ENCODE results near the gene KYNU.
"Not testable (repeated sequence)": the region's sequence is repeated elsewhere in the genome, so short reads cannot be mapped to it uniquely, and the experiment has no call there.

KYNU gene

GRCh38 chr2:143034292-143035074, 157.0 kb downstream of the KYNU start:
- peak; percentile 63 for DNase-seq

- no peak for DNase-seq
These were observed 174.0 kb downstream of the KYNU start for GRCh38 chr2:143051465-143051864.

GRCh38 chr2:143053437-143053836, 176.0 kb downstream of the KYNU start:
- not testable (repeated sequence) for DNase-seq

- DNase-seq = no peak
These were observed 179.1 kb downstream of the KYNU start for GRCh38 chr2:143056550-143056949.

- DNase-seq = no peak
These were observed 181.4 kb downstream of the KYNU start for GRCh38 chr2:143058851-143059250.

- no peak for DNase-seq
These were observed 186.2 kb downstream of the KYNU start for GRCh38 chr2:143063612-143064200.

- DNase-seq = no peak
These were observed 190.6 kb downstream of the KYNU start for GRCh38 chr2:143068094-143068493.

- no peak for DNase-seq
These were observed 191.0 kb downstream of the KYNU start for GRCh38 chr2:143068509-143068908.

- DNase-seq = no peak
These were observed 193.2 kb downstream of the KYNU start for GRCh38 chr2:143070704-143071103.

- DNase-seq = no peak
These were observed 193.9 kb downstream of the KYNU start for GRCh38 chr2:143071185-143071876.

- DNase-seq = not testable (repeated sequence)
These were observed 197.4 kb downstream of the KYNU start for GRCh38 chr2:143074913-143075312.

- DNase-seq = no peak
These were observed 198.2 kb downstream of the KYNU start for GRCh38 chr2:143075711-143076110.

GRCh38 chr2:143078104-143078503, 200.6 kb downstream of the KYNU start:
- DNase-seq = no peak

GRCh38 chr2:143081616-143082015, 204.2 kb downstream of the KYNU start:
- no peak for DNase-seq

- DNase-seq = peak; percentile 29
These were observed 206.2 kb downstream of the KYNU start for GRCh38 chr2:143083636-143084035.

- no peak for DNase-seq
These were observed 207.0 kb downstream of the KYNU start for GRCh38 chr2:143084462-143084861.

GRCh38 chr2:143085125-143085784, 207.8 kb downstream of the KYNU start:
- no peak for DNase-seq

GRCh38 chr2:143087033-143087432, 209.6 kb downstream of the KYNU start:
- DNase-seq = no peak

- no peak for DNase-seq
These were observed 210.9 kb downstream of the KYNU start for GRCh38 chr2:143088388-143088787.

GRCh38 chr2:143089520-143089919, 212.1 kb downstream of the KYNU start:
- DNase-seq = not testable (repeated sequence)
